ENCODE results near the gene KRT7.
A peak's percentile ranks its signal among the peaks of the same experiment; 100 is the strongest.

The KRT7 gene

DNA sequence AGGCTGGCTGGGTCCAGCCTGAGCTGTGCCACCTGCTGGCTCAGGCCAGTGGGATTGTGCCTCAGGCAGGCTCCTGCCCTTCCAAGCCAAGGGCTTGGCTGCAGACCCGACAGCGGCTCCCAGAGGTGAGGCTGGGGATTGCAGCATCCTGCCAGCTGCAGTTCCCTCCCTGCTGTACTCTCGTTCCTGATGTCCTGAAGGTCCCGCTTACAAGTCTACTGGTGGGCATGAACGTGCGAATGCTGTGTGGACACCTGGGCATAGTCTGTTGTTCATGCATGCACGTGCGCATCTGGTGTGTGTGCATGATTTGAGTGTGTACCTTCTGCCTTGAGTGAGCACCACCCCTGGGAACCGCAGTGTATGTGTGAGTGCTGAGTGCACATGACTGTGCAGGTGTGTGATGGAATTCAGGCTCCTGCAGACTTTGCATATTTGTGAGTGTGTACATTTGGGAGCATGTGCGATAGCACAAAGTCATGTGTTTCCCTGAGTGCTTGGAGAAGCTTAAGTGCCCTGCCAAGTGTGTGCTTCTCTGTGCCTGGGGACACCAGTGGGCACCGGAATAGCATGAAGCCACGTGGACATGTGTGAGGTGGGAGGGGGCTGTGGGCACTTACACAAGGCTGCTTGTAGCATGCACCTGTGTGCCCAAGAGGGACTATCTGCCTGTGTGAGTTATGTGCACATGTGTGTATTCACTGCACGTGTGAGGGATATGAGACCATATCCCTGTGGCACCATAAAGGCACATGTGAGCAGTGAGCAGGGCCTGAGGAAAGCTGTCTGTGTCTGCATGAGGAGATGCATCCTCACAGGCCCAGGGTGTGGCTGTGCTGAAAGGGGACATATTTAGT is 19.3 kb upstream of the KRT7 start:
- TF ChIP-seq, protein P1, sequence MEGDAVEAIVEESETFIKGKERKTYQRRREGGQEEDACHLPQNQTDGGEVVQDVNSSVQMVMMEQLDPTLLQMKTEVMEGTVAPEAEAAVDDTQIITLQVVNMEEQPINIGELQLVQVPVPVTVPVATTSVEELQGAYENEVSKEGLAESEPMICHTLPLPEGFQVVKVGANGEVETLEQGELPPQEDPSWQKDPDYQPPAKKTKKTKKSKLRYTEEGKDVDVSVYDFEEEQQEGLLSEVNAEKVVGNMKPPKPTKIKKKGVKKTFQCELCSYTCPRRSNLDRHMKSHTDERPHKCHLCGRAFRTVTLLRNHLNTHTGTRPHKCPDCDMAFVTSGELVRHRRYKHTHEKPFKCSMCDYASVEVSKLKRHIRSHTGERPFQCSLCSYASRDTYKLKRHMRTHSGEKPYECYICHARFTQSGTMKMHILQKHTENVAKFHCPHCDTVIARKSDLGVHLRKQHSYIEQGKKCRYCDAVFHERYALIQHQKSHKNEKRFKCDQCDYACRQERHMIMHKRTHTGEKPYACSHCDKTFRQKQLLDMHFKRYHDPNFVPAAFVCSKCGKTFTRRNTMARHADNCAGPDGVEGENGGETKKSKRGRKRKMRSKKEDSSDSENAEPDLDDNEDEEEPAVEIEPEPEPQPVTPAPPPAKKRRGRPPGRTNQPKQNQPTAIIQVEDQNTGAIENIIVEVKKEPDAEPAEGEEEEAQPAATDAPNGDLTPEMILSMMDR (IDR thresholded peaks at IDR 0.05), result peak; percentile 92
- no peak for DNase-seq (ENCODE audit: low spot score)
- Histone ChIP-seq H3K27ac (no peak overlapping the region), H3K4me3 (no peak overlapping the region)

DNA sequence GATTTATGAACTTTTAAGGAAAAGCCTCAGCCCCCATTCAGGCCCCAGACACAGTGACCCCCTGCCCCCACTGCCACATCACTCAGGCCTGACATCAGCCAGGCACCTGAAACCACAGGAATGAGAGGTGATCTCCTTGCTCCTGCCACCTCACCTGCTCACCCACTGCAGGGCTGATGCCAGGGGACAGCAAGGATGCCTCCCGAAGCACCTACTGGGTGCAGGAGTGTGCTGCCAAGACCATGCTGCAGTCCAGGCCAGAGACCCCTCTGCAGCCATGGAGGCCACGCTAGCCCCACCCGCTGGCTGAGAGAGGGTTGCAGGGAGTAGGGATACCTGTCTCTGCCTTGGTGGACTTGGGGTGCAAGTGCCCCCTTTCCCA is 18.6 kb upstream of the KRT7 start:
- no peak overlapping the region for H3K4me3 ChIP-seq
- TF ChIP-seq, protein P1 (IDR thresholded peaks at IDR 0.05), result no peak
- H3K27ac ChIP-seq, result no peak overlapping the region

DNA sequence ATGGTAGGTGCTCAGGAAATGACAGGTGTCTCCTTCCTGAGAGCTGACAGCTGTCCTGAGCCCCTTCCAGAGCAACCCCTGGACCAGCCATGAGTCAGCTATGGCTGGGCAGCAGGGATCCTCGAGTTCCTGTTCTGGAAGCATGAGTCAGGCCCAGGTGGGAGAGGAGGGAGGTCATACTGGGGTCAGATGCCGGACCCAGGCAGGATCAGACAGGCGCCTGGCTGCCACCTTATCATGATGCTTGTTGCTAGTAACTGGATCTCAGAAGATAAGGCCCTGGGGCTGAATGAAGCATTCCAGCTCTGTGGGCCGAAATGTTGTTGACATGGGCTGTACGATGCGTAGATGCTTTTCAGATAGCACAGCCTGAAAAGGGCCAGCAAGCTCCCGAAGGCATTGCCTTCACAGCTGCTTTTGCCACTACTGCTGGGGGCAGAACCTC is 17.4 kb upstream of the KRT7 start:
- TF ChIP-seq, protein P1 (IDR thresholded peaks at IDR 0.05), result no peak
- no peak for DNase-seq (ENCODE audit: low spot score)
- peak overlapping the region in 1 of 2 donors; percentile 3 for H3K27ac ChIP-seq
- no peak overlapping the region for H3K4me3 ChIP-seq

More for the DNA sequence above, 18.6 kb upstream of the KRT7 start:
- no peak for DNase-seq (ENCODE audit: low spot score)

DNA sequence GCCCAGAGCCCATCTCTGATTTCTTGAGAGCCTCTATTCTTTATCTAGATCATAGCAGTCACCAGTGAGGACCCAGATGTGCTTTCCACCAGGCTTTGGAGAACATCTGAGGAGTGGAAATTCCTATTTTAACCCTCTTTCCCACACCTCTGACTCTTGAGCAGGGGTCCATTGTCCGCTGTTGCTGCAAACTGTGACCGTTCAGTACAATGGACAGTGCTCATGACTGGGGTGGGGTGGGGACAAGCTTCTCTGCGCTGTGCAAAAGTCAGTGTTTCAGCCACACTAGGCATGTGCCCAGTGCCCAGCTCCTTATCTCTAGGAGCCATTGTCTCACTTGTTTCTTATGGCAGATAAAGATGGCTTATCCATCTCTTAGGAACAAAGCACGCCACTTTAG is 16.9 kb upstream of the KRT7 start:
- no peak overlapping the region for H3K4me3 ChIP-seq
- TF ChIP-seq, protein P1 (IDR thresholded peaks at IDR 0.05), result no peak
- H3K27ac ChIP-seq, result peak overlapping the region in 1 of 2 donors; percentile 3
- DNase-seq (ENCODE audit: low spot score), result no peak

DNA sequence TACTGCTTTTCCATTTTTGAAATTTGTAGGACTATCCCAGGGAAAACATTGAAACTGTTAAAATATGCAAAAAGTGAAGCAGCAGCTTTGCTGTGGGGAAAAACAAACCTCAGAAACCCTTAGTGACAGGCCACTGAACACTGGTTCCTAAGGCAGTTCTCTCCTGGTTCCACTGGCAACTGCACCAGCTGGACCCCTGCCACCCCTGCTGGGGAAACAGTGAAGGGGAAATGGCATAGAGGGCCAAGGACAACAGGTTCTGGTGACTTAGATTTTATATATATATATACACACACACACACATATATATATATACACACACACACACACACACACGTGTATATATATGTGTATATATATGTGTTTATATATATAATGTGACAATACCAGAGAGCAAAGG is 16.2 kb upstream of the KRT7 start:
- peak overlapping the region in 1 of 2 donors; percentile 45 for H3K27ac ChIP-seq
- DNase-seq (ENCODE audit: low spot score), result no peak
- no peak overlapping the region for H3K4me3 ChIP-seq
- TF ChIP-seq, protein P1 (IDR thresholded peaks at IDR 0.05), result no peak

DNA sequence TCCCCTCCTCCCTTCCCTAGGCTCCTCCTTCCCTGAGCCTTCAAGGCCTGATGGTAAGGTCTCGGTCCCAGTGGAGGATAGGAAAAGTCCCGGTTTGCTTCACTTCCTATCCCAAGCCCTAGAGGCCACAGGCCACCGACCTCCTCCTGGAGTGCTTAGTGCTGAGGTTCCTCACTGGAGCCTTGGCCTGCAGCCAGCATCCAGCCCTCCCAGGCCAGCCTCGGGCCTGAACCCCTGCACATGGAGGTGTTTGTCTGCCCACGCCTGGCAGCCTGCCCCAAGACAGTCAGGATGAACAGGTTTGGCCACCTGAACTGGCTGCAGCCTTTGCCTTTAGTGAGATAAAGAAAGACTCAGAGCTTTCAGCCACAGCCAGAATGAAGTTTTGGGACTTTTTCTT is 15.8 kb upstream of the KRT7 start:
- Histone ChIP-seq H3K4me3 (no peak overlapping the region), H3K27ac (peak overlapping the region in 1 of 2 donors; percentile 45)
- no peak for DNase-seq (ENCODE audit: low spot score)
- TF ChIP-seq, protein P1 (IDR thresholded peaks at IDR 0.05), result no peak

DNA sequence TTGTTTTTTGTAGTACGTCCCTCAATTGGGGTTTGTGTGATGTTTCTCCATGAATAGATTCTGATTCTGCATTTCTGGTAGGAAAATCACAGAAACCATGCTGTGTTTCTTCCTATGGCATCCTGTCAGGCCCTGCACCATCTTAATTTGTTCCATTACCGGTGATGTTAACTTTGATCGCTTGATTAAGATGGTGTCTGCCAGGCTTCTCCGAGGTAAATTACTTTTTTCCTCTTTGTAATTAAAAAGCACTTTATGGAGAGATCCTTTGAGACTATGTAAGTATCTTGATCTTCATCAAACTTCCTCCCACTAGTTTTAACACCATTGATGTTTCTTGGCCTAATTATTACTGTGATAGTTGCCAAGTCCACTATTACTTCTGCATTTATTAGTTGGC is 15.0 kb upstream of the KRT7 start:
- Histone ChIP-seq H3K4me3 (no peak overlapping the region), H3K27ac (peak overlapping the region in 1 of 2 donors; percentile 22)
- DNase-seq (ENCODE audit: low spot score), result no peak
- TF ChIP-seq, protein P1 (IDR thresholded peaks at IDR 0.05), result no peak

Data from coronary artery (tissue), 2 donors.